ENCODE data around the gene ST6GALNAC2.
"Not testable (repeated sequence)": the region's sequence is repeated elsewhere in the genome, so short reads cannot be mapped to it uniquely, and the experiment has no call there.

Gene ST6GALNAC2

GRCh38 chr17:76573096-76573495 lies 12.6 kb downstream of the ST6GALNAC2 start:
- no peaks in the 10 kb centered on the region for H3K36me3 ChIP-seq (ENCODE audit: insufficient read depth, low read length)

GRCh38 chr17:76572201-76572910 lies 13.3 kb downstream of the ST6GALNAC2 start:
- no peaks in the 10 kb centered on the region for H3K27me3 ChIP-seq (ENCODE audit: insufficient read depth, low read length)
- no peak overlapping the region for H2AFZ ChIP-seq (ENCODE audit: low read depth, low read length)
- H3K9me3 ChIP-seq (ENCODE audit: low read length): no peaks in the 10 kb centered on the region
- H3K36me3 ChIP-seq (ENCODE audit: insufficient read depth, low read length): no peaks in the 10 kb centered on the region
- H3K4me1 ChIP-seq (ENCODE audit: insufficient read depth, low read length): peaks cover 6% of the 10 kb centered on the region
- no peak overlapping the region for H3K4me3 ChIP-seq (ENCODE audit: low read length)

More at GRCh38 chr17:76573096-76573495, 12.6 kb downstream of the ST6GALNAC2 start:
- H3K4me3 ChIP-seq (ENCODE audit: low read length): no peak overlapping the region
- H3K27me3 ChIP-seq (ENCODE audit: insufficient read depth, low read length): no peaks in the 10 kb centered on the region
- H3K9me3 ChIP-seq (ENCODE audit: low read length): no peaks in the 10 kb centered on the region
- peaks cover 6% of the 10 kb centered on the region for H3K4me1 ChIP-seq (ENCODE audit: insufficient read depth, low read length)
- H2AFZ ChIP-seq (ENCODE audit: low read depth, low read length): no peak overlapping the region

- Histone ChIP-seq H3K9me3 (ENCODE audit: low read length) (no peaks in the 10 kb centered on the region), H2AFZ (ENCODE audit: low read depth, low read length) (no peak overlapping the region), H3K4me3 (ENCODE audit: low read length) (no peak overlapping the region), H3K4me1 (ENCODE audit: insufficient read depth, low read length) (peaks cover 6% of the 10 kb centered on the region), H3K27me3 (ENCODE audit: insufficient read depth, low read length) (no peaks in the 10 kb centered on the region), H3K36me3 (ENCODE audit: insufficient read depth, low read length) (peaks cover 5% of the 10 kb centered on the region)
Measured at GRCh38 chr17:76570877-76571471, 14.7 kb downstream of the ST6GALNAC2 start.

GRCh38 chr17:76570457-76570856 lies 15.2 kb downstream of the ST6GALNAC2 start:
- H3K9me3 ChIP-seq (ENCODE audit: low read length): no peaks in the 10 kb centered on the region
- no peak overlapping the region for H2AFZ ChIP-seq (ENCODE audit: low read depth, low read length)
- peaks cover 6% of the 10 kb centered on the region for H3K4me1 ChIP-seq (ENCODE audit: insufficient read depth, low read length)
- no peak overlapping the region for H3K4me3 ChIP-seq (ENCODE audit: low read length)
- H3K27me3 ChIP-seq (ENCODE audit: insufficient read depth, low read length): no peaks in the 10 kb centered on the region
- peaks cover 9% of the 10 kb centered on the region for H3K36me3 ChIP-seq (ENCODE audit: insufficient read depth, low read length)

- H3K4me3 ChIP-seq (ENCODE audit: low read length): no peak overlapping the region
- no peaks in the 10 kb centered on the region for H3K27me3 ChIP-seq (ENCODE audit: insufficient read depth, low read length)
- H3K4me1 ChIP-seq (ENCODE audit: insufficient read depth, low read length): peaks cover 6% of the 10 kb centered on the region
- H3K9me3 ChIP-seq (ENCODE audit: low read length): no peaks in the 10 kb centered on the region
- H3K36me3 ChIP-seq (ENCODE audit: insufficient read depth, low read length): peaks cover 16% of the 10 kb centered on the region
- H2AFZ ChIP-seq (ENCODE audit: low read depth, low read length): no peak overlapping the region
Measured at GRCh38 chr17:76569607-76570279, 15.9 kb downstream of the ST6GALNAC2 start.

- no peak overlapping the region for H3K4me3 ChIP-seq (ENCODE audit: low read length)
- no peak overlapping the region for H2AFZ ChIP-seq (ENCODE audit: low read depth, low read length)
- H3K4me1 ChIP-seq (ENCODE audit: insufficient read depth, low read length): peaks cover 6% of the 10 kb centered on the region
- H3K36me3 ChIP-seq (ENCODE audit: insufficient read depth, low read length): peaks cover 20% of the 10 kb centered on the region
- H3K27me3 ChIP-seq (ENCODE audit: insufficient read depth, low read length): no peaks in the 10 kb centered on the region
- no peaks in the 10 kb centered on the region for H3K9me3 ChIP-seq (ENCODE audit: low read length)
Measured at GRCh38 chr17:76568811-76569221, 16.8 kb downstream of the ST6GALNAC2 start.

- peaks cover 21% of the 10 kb centered on the region for H3K36me3 ChIP-seq (ENCODE audit: insufficient read depth, low read length)
- H3K4me3 ChIP-seq (ENCODE audit: low read length): no peak overlapping the region
- no peak overlapping the region for H2AFZ ChIP-seq (ENCODE audit: low read depth, low read length)
- no peaks in the 10 kb centered on the region for H3K9me3 ChIP-seq (ENCODE audit: low read length)
- H3K27me3 ChIP-seq (ENCODE audit: insufficient read depth, low read length): no peaks in the 10 kb centered on the region
- H3K4me1 ChIP-seq (ENCODE audit: insufficient read depth, low read length): peaks cover 6% of the 10 kb centered on the region
Measured at GRCh38 chr17:76567634-76568432, 17.8 kb downstream of the ST6GALNAC2 start.

- Histone ChIP-seq H3K36me3 (ENCODE audit: insufficient read depth, low read length) (peaks cover 27% of the 10 kb centered on the region), H3K4me3 (ENCODE audit: low read length) (no peak overlapping the region), H3K27me3 (ENCODE audit: insufficient read depth, low read length) (no peaks in the 10 kb centered on the region), H2AFZ (ENCODE audit: low read depth, low read length) (no peak overlapping the region), H3K9me3 (ENCODE audit: low read length) (no peaks in the 10 kb centered on the region), H3K4me1 (ENCODE audit: insufficient read depth, low read length) (peaks cover 6% of the 10 kb centered on the region)
Measured at GRCh38 chr17:76566988-76567431, 18.6 kb downstream of the ST6GALNAC2 start.

- H3K4me3 ChIP-seq (ENCODE audit: low read length): no peak overlapping the region
- peaks cover 7% of the 10 kb centered on the region for H3K4me1 ChIP-seq (ENCODE audit: insufficient read depth, low read length)
- H3K36me3 ChIP-seq (ENCODE audit: insufficient read depth, low read length): peaks cover 31% of the 10 kb centered on the region
- H3K9me3 ChIP-seq (ENCODE audit: low read length): no peaks in the 10 kb centered on the region
- H2AFZ ChIP-seq (ENCODE audit: low read depth, low read length): no peak overlapping the region
- no peaks in the 10 kb centered on the region for H3K27me3 ChIP-seq (ENCODE audit: insufficient read depth, low read length)
Measured at GRCh38 chr17:76566613-76566943, 19.1 kb downstream of the ST6GALNAC2 start.

- Histone ChIP-seq H3K4me1 (ENCODE audit: insufficient read depth, low read length) (peaks cover 13% of the 10 kb centered on the region), H3K36me3 (ENCODE audit: insufficient read depth, low read length) (peaks cover 37% of the 10 kb centered on the region), H2AFZ (ENCODE audit: low read depth, low read length) (no peak overlapping the region), H3K27me3 (ENCODE audit: insufficient read depth, low read length) (no peaks in the 10 kb centered on the region), H3K9me3 (ENCODE audit: low read length) (no peaks in the 10 kb centered on the region), H3K4me3 (ENCODE audit: low read length) (no peak overlapping the region)
Measured at GRCh38 chr17:76565728-76566612, 19.7 kb downstream of the ST6GALNAC2 start.

GRCh38 chr17:76564991-76565727 lies 20.5 kb downstream of the ST6GALNAC2 start:
- H3K9me3 ChIP-seq (ENCODE audit: low read length); H2AFZ ChIP-seq (ENCODE audit: low read depth, low read length); H3K4me3 ChIP-seq (ENCODE audit: low read length); H3K27me3 ChIP-seq (ENCODE audit: insufficient read depth, low read length): not testable (repeated sequence)
- Histone ChIP-seq H3K4me1 (ENCODE audit: insufficient read depth, low read length) (peaks cover 15% of the 10 kb centered on the region), H3K36me3 (ENCODE audit: insufficient read depth, low read length) (peaks cover 40% of the 10 kb centered on the region)

GRCh38 chr17:76563359-76563758 lies 22.3 kb downstream of the ST6GALNAC2 start:
- not testable (repeated sequence) for H3K27me3 ChIP-seq (ENCODE audit: insufficient read depth, low read length); H2AFZ ChIP-seq (ENCODE audit: low read depth, low read length); H3K9me3 ChIP-seq (ENCODE audit: low read length); H3K4me3 ChIP-seq (ENCODE audit: low read length)
- Histone ChIP-seq H3K4me1 (ENCODE audit: insufficient read depth, low read length) (peaks cover 17% of the 10 kb centered on the region), H3K36me3 (ENCODE audit: insufficient read depth, low read length) (peaks cover 40% of the 10 kb centered on the region)
